Brain microvascular endothelial cell (primary cell): ENCODE data around the gene SLC44A3.

Experiments
- DNase-seq: peaks from one replicate; pipeline ENCODE4 v3.0.0-alpha.2; 2020
- H3K27ac ChIP-seq: fragments of 250-450 bp; sonication (Bioruptor Pico); 2 replicates; pipeline ENCODE4 v1.5.1; 2020; ENCODE audit warnings: mild to moderate bottlenecking, moderate library complexity
- H3K27me3 ChIP-seq: fragments of 250-450 bp; sonication (Bioruptor Pico); replicated peaks from 2 replicates; pipeline ENCODE4 v1.5.1; 2020; ENCODE audit warnings: mild to moderate bottlenecking
- H3K36me3 ChIP-seq: fragments of 250-450 bp; sonication (Bioruptor Pico); replicated peaks from 2 replicates; pipeline ENCODE4 v1.5.1; 2020; ENCODE audit warnings: mild to moderate bottlenecking
- H3K4me3 ChIP-seq: 2 replicates; pipeline ENCODE4 v1.5.1; 2011; ENCODE audit warnings: low read depth, mild to moderate bottlenecking, control low read depth, low read length, moderate library complexity
- in situ Hi-C: cut with HindIII; loops from 2 replicates; pipeline ENCODE4 v1.10.0; 2017; ENCODE audit warnings: low sequenced_read_pairs, low pct_ligation_motif_present
- TF ChIP-seq, protein P1 (sequence below): IDR thresholded peaks from 2 replicates; pipeline ENCODE4 v1.5.1; 2011; ENCODE audit warnings: low read depth, mild to moderate bottlenecking, moderate library complexity, low read length, control low read depth, inconsistent platforms; ENCODE audit errors: missing control alignments

Gene SLC44A3

GRCh38 chr1:94866164-94866807 is 46.1 kb downstream of the SLC44A3 start:
- DNase-seq, result peak; percentile 49
- TF ChIP-seq, protein P1, sequence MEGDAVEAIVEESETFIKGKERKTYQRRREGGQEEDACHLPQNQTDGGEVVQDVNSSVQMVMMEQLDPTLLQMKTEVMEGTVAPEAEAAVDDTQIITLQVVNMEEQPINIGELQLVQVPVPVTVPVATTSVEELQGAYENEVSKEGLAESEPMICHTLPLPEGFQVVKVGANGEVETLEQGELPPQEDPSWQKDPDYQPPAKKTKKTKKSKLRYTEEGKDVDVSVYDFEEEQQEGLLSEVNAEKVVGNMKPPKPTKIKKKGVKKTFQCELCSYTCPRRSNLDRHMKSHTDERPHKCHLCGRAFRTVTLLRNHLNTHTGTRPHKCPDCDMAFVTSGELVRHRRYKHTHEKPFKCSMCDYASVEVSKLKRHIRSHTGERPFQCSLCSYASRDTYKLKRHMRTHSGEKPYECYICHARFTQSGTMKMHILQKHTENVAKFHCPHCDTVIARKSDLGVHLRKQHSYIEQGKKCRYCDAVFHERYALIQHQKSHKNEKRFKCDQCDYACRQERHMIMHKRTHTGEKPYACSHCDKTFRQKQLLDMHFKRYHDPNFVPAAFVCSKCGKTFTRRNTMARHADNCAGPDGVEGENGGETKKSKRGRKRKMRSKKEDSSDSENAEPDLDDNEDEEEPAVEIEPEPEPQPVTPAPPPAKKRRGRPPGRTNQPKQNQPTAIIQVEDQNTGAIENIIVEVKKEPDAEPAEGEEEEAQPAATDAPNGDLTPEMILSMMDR, result no peak
- peak overlapping the region; percentile 83 for H3K27ac ChIP-seq
- H3K4me3 ChIP-seq, result no peak overlapping the region
- in situ Hi-C loops, result loop anchor here (25.0 kb wide), 1 partner anchor 171 kb away; no protein-coding TSS in a partner anchor
- H3K36me3 ChIP-seq, result no peaks in the 10 kb centered on the region
- no peaks in the 10 kb centered on the region for H3K27me3 ChIP-seq

DNA sequence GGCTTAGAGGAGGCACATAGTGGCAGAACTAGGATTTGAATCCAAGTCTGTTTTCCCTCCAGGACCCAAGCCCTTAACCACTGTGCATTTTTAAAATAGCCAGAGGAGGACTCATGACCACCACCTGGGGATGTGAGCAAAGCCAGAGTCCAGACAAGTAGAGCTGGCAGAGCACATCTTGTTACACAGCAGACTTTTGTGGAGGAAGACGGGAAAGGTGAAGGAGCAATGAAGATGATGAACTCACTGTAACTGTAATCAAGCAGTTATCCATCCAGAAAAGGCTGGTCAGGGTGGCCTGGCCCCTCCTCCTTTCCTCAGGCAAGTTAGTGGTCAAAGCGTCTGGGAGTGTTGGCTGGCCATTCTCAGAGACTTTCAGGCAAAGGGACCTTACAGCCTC is 50.9 kb downstream of the SLC44A3 start:
- Histone ChIP-seq H3K27ac (no peak overlapping the region), H3K27me3 (no peaks in the 10 kb centered on the region), H3K4me3 (no peak overlapping the region), H3K36me3 (no peaks in the 10 kb centered on the region)
- TF ChIP-seq, protein P1, result no peak
- DNase-seq, result no peak
- in situ Hi-C loops, result loop anchor here (25.0 kb wide), 1 partner anchor 166 kb away; no protein-coding TSS in a partner anchor

- Histone ChIP-seq H3K4me3 (no peak overlapping the region), H3K27ac (no peak overlapping the region), H3K36me3 (no peaks in the 10 kb centered on the region), H3K27me3 (no peaks in the 10 kb centered on the region)
- in situ Hi-C loops, result loop anchor here (25.0 kb wide), 1 partner anchor 164 kb away; no protein-coding TSS in a partner anchor
- TF ChIP-seq, protein P1, result no peak
- DNase-seq, result no peak
Observed at GRCh38 chr1:94872771-94873495, 52.8 kb downstream of the SLC44A3 start.

GRCh38 chr1:94873520-94874351 is 53.6 kb downstream of the SLC44A3 start:
- TF ChIP-seq, protein P1, result no peak
- H3K27me3 ChIP-seq, result no peaks in the 10 kb centered on the region
- H3K4me3 ChIP-seq, result no peak overlapping the region
- DNase-seq, result no peak
- in situ Hi-C loops, result loop anchor here (25.0 kb wide), 1 partner anchor 164 kb away; no protein-coding TSS in a partner anchor
- H3K36me3 ChIP-seq, result no peaks in the 10 kb centered on the region
- no peak overlapping the region for H3K27ac ChIP-seq

GRCh38 chr1:94874423-94874822 is 54.3 kb downstream of the SLC44A3 start:
- DNase-seq, result no peak
- in situ Hi-C loops, result loop anchor here (25.0 kb wide), 1 partner anchor 163 kb away; no protein-coding TSS in a partner anchor
- Histone ChIP-seq H3K4me3 (no peak overlapping the region), H3K27ac (no peak overlapping the region), H3K36me3 (no peaks in the 10 kb centered on the region), H3K27me3 (no peaks in the 10 kb centered on the region)
- TF ChIP-seq, protein P1, result no peak
